GM12878 (cell line): ENCODE results near the gene RLN2. TPM values are rescaled to one million over a fixed set of nuclear protein-coding genes. Genes with fewer than 3 reads are reported as not detected.
A peak's percentile ranks its signal among the peaks of the same experiment; 100 is the strongest.

Experiments used
- ATAC-seq: fragments of 200-7000 bp; cut with Tn5 transposase; 3 replicates; pipeline ENCODE4 v1.9.1; 2020; ENCODE audit warnings: mild to moderate bottlenecking, moderate library complexity
- BruUV-seq: library from RNA; stranded (reverse); fragments of 400-500 nt; replicated peaks from 2 replicates; lab custom pipeline; 2021; lab: Mats Ljungman, UMichigan
- CTCF ChIA-PET: fragments of 300-600 bp; sonication (Branson Sonifier 250); formaldehyde crosslinking; extraction: SDS; loops from one replicate; lab custom pipeline; 2021; ENCODE audit warnings: inconsistent platforms; lab: Yijun Ruan, JAX
- POLR2A ChIA-PET: fragments of 350-600 bp; formaldehyde crosslinking; extraction: SDS; loops from one replicate; lab custom pipeline; 2021; ENCODE audit warnings: inconsistent platforms; lab: Charles Lee
- RAD21 ChIA-PET: fragments of 300-600 bp; sonication (Branson Sonifier 250); formaldehyde crosslinking; loops from one replicate; lab custom pipeline; 2023; ENCODE audit warnings: antibody characterized with exemption; ENCODE audit not compliant: unreplicated experiment; lab: Charles Lee
- SMC1A ChIA-PET: fragments of 300-600 bp; sonication (Branson Sonifier 250); formaldehyde crosslinking; loops from one replicate; lab custom pipeline; 2023; ENCODE audit not compliant: unreplicated experiment, uncharacterized antibody; lab: Charles Lee
- DNase-seq: peaks from one replicate; pipeline ENCODE4 v3.0.0-alpha.2; 2011; ENCODE audit warnings: low read depth, low spot score
- FAIRE-seq: peaks from 3 replicates; lab custom pipeline; 2011; peaks lifted over from hg19 to GRCh38; lab: Jason Lieb, UNC
- H2AFZ ChIP-seq: 2 replicates; pipeline ENCODE4 v1.6.0; 2011; ENCODE audit warnings: low read depth, low read length, control low read depth; ENCODE audit not compliant: control insufficient read depth
- H3K27ac ChIP-seq: 2 replicates; pipeline ENCODE4 v1.5.1; 2011; ENCODE audit warnings: control low read depth; ENCODE audit not compliant: control insufficient read depth, insufficient read depth
- H3K27me3 ChIP-seq, 2 experiments: replicated peaks in 1 of 2; 2 replicates each; pipeline versions ENCODE4 v1.6.0 to v1.6.1; 2011; ENCODE audit warnings: low read length in 1 of 2; ENCODE audit not compliant: control insufficient read depth in 2 of 2, insufficient read depth in 2 of 2
- H3K36me3 ChIP-seq, 2 experiments: 2 replicates each; pipeline ENCODE4 v1.5.1; 2011; ENCODE audit warnings: low read length in 1 of 2; ENCODE audit not compliant: control insufficient read depth in 2 of 2, insufficient read depth in 2 of 2
- H3K4me1 ChIP-seq: 2 replicates; pipeline ENCODE4 v1.6.1; 2011; ENCODE audit warnings: mild to moderate bottlenecking, low read length, moderate library complexity, mixed read lengths; ENCODE audit not compliant: control insufficient read depth, insufficient read depth
- H3K4me2 ChIP-seq: 2 replicates; pipeline ENCODE4 v1.6.0; 2011; ENCODE audit warnings: control low read depth; ENCODE audit not compliant: control insufficient read depth, insufficient read depth
- H3K4me3 ChIP-seq: fragments of 200-600 bp; sonication (generic); 2 replicates; pipeline ENCODE4 v1.5.1; 2016
- H3K79me2 ChIP-seq: 2 replicates; pipeline ENCODE4 v1.6.0; 2011; ENCODE audit warnings: low read length; ENCODE audit not compliant: control insufficient read depth, insufficient read depth
- H3K9ac ChIP-seq: 2 replicates; pipeline ENCODE4 v1.8.0; 2011; ENCODE audit warnings: low read length, control low read depth, mixed read lengths; ENCODE audit not compliant: control insufficient read depth, insufficient read depth
- H3K9me3 ChIP-seq: replicated peaks from 3 replicates; pipeline ENCODE4 v1.5.1; 2011; ENCODE audit warnings: mild to moderate bottlenecking, low read length; ENCODE audit not compliant: control insufficient read depth, insufficient read depth
- H4K20me1 ChIP-seq: 2 replicates; pipeline ENCODE4 v1.6.0; 2011; ENCODE audit not compliant: control insufficient read depth, insufficient read depth
- ESRRA ChIP-seq: IDR thresholded peaks from 2 replicates; pipeline ENCODE4 v1.6.1; 2012; ENCODE audit warnings: mild to moderate bottlenecking, low read length, improper control_type of control experiment
- EZH2 ChIP-seq: IDR thresholded peaks from 2 replicates; pipeline ENCODE4 v1.6.1; 2012; ENCODE audit warnings: low read depth, mild to moderate bottlenecking, control low read depth, inconsistent platforms, low read length, borderline replicate concordance; ENCODE audit not compliant: control insufficient read depth
- IKZF2 ChIP-seq, 2 experiments: fragments of 450-650 bp; IDR thresholded peaks; 2 replicates each; pipeline ENCODE4 v1.6.1; 2017; ENCODE audit warnings: mild to moderate bottlenecking in 2 of 2, moderate library complexity in 2 of 2
- KLF5 ChIP-seq: fragments of 450-650 bp; IDR thresholded peaks from 2 replicates; pipeline ENCODE4 v1.6.1; 2014; ENCODE audit warnings: mild to moderate bottlenecking; ENCODE audit not compliant: partially characterized antibody
- MEF2B ChIP-seq: fragments of 450-650 bp; IDR thresholded peaks from 2 replicates; pipeline ENCODE4 v1.6.1; 2018; ENCODE audit warnings: mild to moderate bottlenecking, moderate library complexity; ENCODE audit not compliant: partially characterized antibody, poor library complexity, severe bottlenecking
- MTA2 ChIP-seq: fragments of 450-650 bp; IDR thresholded peaks from 2 replicates; pipeline ENCODE4 v1.6.1; 2016; ENCODE audit warnings: low read depth, mild to moderate bottlenecking, moderate library complexity
- MTA3 ChIP-seq: IDR thresholded peaks from 2 replicates; pipeline ENCODE4 v1.6.1; 2012; ENCODE audit warnings: low read length, inconsistent platforms, borderline replicate concordance
- PML ChIP-seq: IDR thresholded peaks from 2 replicates; pipeline ENCODE4 v1.6.1; 2012; ENCODE audit warnings: low read length, inconsistent platforms
- RBBP5 ChIP-seq: fragments of 200-600 bp; sonication (generic); conservative IDR thresholded peaks from 2 replicates; pipeline ENCODE4 v1.6.1; 2016
- RFX5 ChIP-seq: IDR thresholded peaks from 2 replicates; pipeline ENCODE4 v1.6.1; 2011; ENCODE audit warnings: low read depth, low read length, improper control_type of control experiment
- RUNX3 ChIP-seq: IDR thresholded peaks from 2 replicates; pipeline ENCODE4 v1.6.1; 2012; ENCODE audit warnings: low read length, inconsistent platforms
- TARDBP ChIP-seq: IDR thresholded peaks from 2 replicates; pipeline ENCODE4 v1.6.1; 2016; ENCODE audit warnings: borderline replicate concordance
- TBL1XR1 ChIP-seq: IDR thresholded peaks from 2 replicates; pipeline ENCODE4 v1.6.1; 2012; ENCODE audit warnings: low read depth, low read length, improper control_type of control experiment
- TCF12 ChIP-seq: IDR thresholded peaks from 2 replicates; pipeline ENCODE4 v1.6.1; 2011; ENCODE audit warnings: low read depth, mild to moderate bottlenecking, low read length
- TCF3 ChIP-seq: IDR thresholded peaks from 2 replicates; pipeline ENCODE4 v1.6.1; 2012; ENCODE audit warnings: low read depth, mild to moderate bottlenecking, low read length, borderline replicate concordance; ENCODE audit not compliant: insufficient read depth
- WGBS: methylation state at CpG from one replicate; pipeline ENCODE4 v1.1.6; 2016; ENCODE audit warnings: low lambda C conversion rate; ENCODE audit not compliant: insufficient replicate concordance, insufficient coverage; ENCODE audit errors: missing lambda C conversion rate; 5-methylcytosine and 5-hydroxymethylcytosine counted together
- in situ Hi-C: fragments of 300-500 bp; cut with MboI; formaldehyde crosslinking; loops from 9 replicates; pipeline ENCODE4 v1.14.3; 2018; ENCODE audit warnings: mixed read lengths
- intact Hi-C: fragments of 100-400 bp; cut with micrococcal nuclease; formaldehyde crosslinking; loops from one replicate; pipeline ENCODE4 v1.14.2; 2022; ENCODE audit not compliant: unreplicated experiment
- polyA plus RNA-seq, 11 experiments: library from polyadenylated mRNA; depleted of rRNA in 4 of 11; unstranded in 6 of 11; stranded (reverse) in 5 of 11; fragments of >200 nt; fragmentation: Nextera tagmentation in 4 of 11; fragmentation: Illumina TruSeq in 1 of 11; extraction: Ambion mirVana in 4 of 11; extraction: Trizol in 1 of 11; gene quantifications; 1 replicate in 1 of 11; 2 replicates in 10 of 11; pipeline versions ENCODE4 v1.2.1 to v1.2.3, GENCODE V29; 2011 to 2016; ENCODE audit warnings: inconsistent platforms in 2 of 11, missing spikeins in 2 of 11, low read depth in 1 of 11
- total RNA-seq, 4 experiments: library from RNA; depleted of rRNA in 3 of 4; stranded (reverse); fragments of >200 nt in 3 of 4; fragmentation: Illumina TruSeq in 1 of 4; extraction: Trizol in 1 of 4; gene quantifications; 2 replicates each; pipeline versions ENCODE4 v1.2.1 to v1.2.3, GENCODE V29; 2013 to 2021
- TF ChIP-seq, protein P1 (sequence below): IDR thresholded peaks from 2 replicates; pipeline ENCODE4 v1.6.1; 2012; ENCODE audit warnings: low read length, inconsistent platforms
- TF ChIP-seq, protein P2 (sequence below): IDR thresholded peaks from 2 replicates; pipeline ENCODE4 v1.6.1; 2011; ENCODE audit warnings: low read depth, low read length, improper control_type of control experiment, borderline replicate concordance
- TF ChIP-seq, protein P3 (sequence below): IDR thresholded peaks from 2 replicates; pipeline ENCODE4 v1.6.1; 2012; ENCODE audit warnings: low read depth, low read length, improper control_type of control experiment
- TF ChIP-seq, protein P4 (sequence below), 3 experiments: IDR thresholded peaks in 2 of 3; conservative IDR thresholded peaks in 1 of 3; 2 replicates each; pipeline ENCODE4 v1.5.1; 2011; ENCODE audit warnings: low read depth in 3 of 3, low read length in 3 of 3, mild to moderate bottlenecking in 3 of 3, control low read depth in 2 of 3, moderate library complexity in 2 of 3, inconsistent platforms in 1 of 3, mixed read lengths in 1 of 3; ENCODE audit not compliant: control insufficient read depth in 2 of 3, insufficient read depth in 1 of 3; ENCODE audit errors: extremely low read depth in 1 of 3

The RLN2 gene
- total and polyA plus RNA-seq, 10 of the 15 experiments (the other 5 are each of a cell fraction or from before 2014, with no cell fraction given), result 3.3 to 15.7 (median 6.0) TPM

DNA sequence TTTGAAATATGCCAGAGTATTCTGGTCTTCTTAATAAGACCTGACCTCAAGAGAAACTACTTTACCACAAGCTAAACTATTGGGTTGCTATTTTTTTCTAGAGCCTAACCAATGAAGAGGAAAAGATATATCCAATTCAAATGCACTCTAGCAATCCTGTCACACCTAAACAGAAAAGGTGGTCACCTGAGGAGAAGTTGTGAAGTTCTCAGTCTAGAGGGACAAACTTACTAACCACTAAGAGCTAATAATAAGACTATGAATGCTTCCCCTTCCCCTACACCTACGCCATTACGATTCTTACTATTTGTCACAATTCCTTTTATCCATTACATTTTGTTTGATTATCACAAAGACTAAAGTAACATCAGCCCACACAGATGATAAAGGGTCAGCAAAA lies 29.7 kb downstream of the RLN2 start (continued):
- TF ChIP-seq, protein P1, sequence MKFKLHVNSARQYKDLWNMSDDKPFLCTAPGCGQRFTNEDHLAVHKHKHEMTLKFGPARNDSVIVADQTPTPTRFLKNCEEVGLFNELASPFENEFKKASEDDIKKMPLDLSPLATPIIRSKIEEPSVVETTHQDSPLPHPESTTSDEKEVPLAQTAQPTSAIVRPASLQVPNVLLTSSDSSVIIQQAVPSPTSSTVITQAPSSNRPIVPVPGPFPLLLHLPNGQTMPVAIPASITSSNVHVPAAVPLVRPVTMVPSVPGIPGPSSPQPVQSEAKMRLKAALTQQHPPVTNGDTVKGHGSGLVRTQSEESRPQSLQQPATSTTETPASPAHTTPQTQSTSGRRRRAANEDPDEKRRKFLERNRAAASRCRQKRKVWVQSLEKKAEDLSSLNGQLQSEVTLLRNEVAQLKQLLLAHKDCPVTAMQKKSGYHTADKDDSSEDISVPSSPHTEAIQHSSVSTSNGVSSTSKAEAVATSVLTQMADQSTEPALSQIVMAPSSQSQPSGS, result peak; percentile 40; the same call in 1 of the 2 replicates
- TF ChIP-seq RFX5 (no peak), ESRRA (no peak), IKZF2 (IDR thresholded peaks at IDR 0.05) (peak; percentile 78 to 86; a peak in 3 of 4 replicates), MEF2B (peak; percentile 87), PML (no peak), MTA2 (peak; percentile 91), RBBP5 (no peak), MTA3 (no peak), TARDBP (no peak)

DNA sequence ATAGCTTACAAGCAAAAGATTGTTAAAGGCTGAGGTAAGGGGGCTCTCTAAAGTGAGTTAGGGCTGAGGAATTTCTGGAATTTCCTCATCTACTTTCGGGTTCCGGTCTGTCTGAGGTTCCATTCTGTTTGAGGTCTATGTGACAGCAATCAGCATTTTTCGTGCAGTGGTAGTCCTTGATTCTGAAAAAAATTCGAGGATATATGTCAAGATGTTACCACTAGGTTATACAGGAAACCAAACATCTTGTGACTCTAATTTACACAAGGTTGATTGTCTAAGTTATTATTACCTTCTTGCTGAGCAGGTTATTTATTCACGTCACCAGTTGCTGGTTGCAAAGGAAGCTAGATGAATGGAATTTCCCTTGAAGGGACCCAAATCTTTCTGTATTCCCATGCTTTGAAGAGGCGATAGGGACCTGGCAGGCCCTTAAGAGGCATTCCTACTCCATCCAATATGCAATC lies 35.2 kb downstream of the RLN2 start:
- Histone ChIP-seq H3K36me3 (no peaks in the 10 kb centered on the region), H3K9ac (no peak overlapping the region), H4K20me1 (no peaks in the 10 kb centered on the region), H3K4me1 (no peaks in the 10 kb centered on the region), H3K4me3 (no peak overlapping the region), H3K9me3 (no peaks in the 10 kb centered on the region; the same call in 2 of the 3 replicates), H2AFZ (no peak overlapping the region), H3K79me2 (no peaks in the 10 kb centered on the region), H3K4me2 (no peak overlapping the region), H3K27me3 (no peaks in the 10 kb centered on the region), H3K27ac (no peak overlapping the region)
- ChIA-PET CTCF (interaction anchor here (1.1 to 1.9 kb wide), 6 partner anchors 9 to 173 kb away, joined by 3 to 5 read pairs (median 3); no protein-coding TSS in a partner anchor), POLR2A (interaction anchor here (0.6 kb wide), 1 partner anchor 174 kb away, joined by 3 read pairs; no protein-coding TSS in a partner anchor), SMC1A (interaction anchor here (0.8 to 0.9 kb wide), 2 partner anchors 19 to 152 kb away, joined by 3 read pairs; no protein-coding TSS in a partner anchor), RAD21 (no interaction called here)
- BruUV-seq, result no TSS peak
- DNase-seq (no peak), FAIRE-seq (no peak), ATAC-seq (no peak)
- WGBS, result 72% methylated on average over 6 of the region's 6 CpGs
- in situ Hi-C loops, result no loop called here
- intact Hi-C loops, result loop anchor here (10.0 kb wide), 1 partner anchor 326 kb away; no protein-coding TSS in a partner anchor
- TF ChIP-seq IKZF2 (IDR thresholded peaks at IDR 0.05) (no peak), TCF12 (no peak), TBL1XR1 (no peak), TCF3 (no peak), RUNX3 (no peak), KLF5 (no peak), EZH2 (no peak)
- TF ChIP-seq, protein P2, sequence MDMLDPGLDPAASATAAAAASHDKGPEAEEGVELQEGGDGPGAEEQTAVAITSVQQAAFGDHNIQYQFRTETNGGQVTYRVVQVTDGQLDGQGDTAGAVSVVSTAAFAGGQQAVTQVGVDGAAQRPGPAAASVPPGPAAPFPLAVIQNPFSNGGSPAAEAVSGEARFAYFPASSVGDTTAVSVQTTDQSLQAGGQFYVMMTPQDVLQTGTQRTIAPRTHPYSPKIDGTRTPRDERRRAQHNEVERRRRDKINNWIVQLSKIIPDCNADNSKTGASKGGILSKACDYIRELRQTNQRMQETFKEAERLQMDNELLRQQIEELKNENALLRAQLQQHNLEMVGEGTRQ, result no peak
- TF ChIP-seq, protein P3, sequence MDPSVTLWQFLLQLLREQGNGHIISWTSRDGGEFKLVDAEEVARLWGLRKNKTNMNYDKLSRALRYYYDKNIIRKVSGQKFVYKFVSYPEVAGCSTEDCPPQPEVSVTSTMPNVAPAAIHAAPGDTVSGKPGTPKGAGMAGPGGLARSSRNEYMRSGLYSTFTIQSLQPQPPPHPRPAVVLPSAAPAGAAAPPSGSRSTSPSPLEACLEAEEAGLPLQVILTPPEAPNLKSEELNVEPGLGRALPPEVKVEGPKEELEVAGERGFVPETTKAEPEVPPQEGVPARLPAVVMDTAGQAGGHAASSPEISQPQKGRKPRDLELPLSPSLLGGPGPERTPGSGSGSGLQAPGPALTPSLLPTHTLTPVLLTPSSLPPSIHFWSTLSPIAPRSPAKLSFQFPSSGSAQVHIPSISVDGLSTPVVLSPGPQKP, result no peak
- TF ChIP-seq, protein P4, sequence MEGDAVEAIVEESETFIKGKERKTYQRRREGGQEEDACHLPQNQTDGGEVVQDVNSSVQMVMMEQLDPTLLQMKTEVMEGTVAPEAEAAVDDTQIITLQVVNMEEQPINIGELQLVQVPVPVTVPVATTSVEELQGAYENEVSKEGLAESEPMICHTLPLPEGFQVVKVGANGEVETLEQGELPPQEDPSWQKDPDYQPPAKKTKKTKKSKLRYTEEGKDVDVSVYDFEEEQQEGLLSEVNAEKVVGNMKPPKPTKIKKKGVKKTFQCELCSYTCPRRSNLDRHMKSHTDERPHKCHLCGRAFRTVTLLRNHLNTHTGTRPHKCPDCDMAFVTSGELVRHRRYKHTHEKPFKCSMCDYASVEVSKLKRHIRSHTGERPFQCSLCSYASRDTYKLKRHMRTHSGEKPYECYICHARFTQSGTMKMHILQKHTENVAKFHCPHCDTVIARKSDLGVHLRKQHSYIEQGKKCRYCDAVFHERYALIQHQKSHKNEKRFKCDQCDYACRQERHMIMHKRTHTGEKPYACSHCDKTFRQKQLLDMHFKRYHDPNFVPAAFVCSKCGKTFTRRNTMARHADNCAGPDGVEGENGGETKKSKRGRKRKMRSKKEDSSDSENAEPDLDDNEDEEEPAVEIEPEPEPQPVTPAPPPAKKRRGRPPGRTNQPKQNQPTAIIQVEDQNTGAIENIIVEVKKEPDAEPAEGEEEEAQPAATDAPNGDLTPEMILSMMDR (IDR thresholded peaks at IDR 0.05 in 2 of 3, conservative IDR thresholded peaks at IDR 0.05 in 1 of 3; ENCODE audit: control insufficient read depth in 2 of 3, extremely low read depth in 1 of 3, insufficient read depth in 1 of 3, low read depth in 3 of 3, low read length in 3 of 3), result no peak
